HG02885 (cell line): Measurements from ENCODE around the gene AUH.

ENCODE experiments used
- ATAC-seq: cut with Tn5 transposase; IDR thresholded peaks from one replicate; pipeline ENCODE4 v1.9.1; 2021; ENCODE audit warnings: mild to moderate bottlenecking; ENCODE audit not compliant: unreplicated experiment, poor library complexity

Gene AUH

DNA sequence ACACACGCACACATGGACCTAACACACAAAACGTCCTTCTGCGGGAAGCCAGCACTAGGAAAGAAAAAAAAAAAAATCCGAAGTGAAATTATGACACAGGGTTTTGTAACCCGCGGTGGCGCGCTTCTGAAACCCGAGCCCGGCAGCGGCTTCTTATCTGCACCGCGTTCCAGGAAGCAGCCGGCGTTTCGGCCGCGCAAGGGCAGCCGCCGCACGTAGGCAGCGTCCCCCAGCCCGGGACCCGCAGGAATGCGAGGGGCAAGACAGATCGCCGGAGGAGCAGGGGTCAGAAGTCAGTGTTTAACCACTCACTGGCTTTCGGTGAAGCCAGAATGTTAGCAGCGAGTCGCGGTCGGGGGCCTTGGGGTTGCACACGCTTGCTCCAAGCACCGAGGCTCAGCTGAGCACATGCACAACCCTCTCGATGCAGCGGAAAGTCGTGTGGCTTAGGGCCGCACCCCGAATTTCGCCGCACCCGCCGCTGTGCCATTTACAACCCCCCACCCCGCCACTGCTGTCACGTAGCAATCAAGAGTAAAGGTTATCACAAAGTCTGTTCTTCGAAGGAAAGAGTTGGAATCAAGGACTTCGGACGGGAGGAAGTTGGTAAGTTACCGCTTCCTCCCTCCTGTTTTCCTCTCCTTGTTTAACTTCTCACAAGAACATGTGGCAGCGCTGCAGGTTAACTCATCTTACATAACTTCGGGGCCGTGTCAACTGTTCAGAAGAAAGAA is 167.9 kb downstream of the AUH start:
- peak; percentile 79 for ATAC-seq

DNA sequence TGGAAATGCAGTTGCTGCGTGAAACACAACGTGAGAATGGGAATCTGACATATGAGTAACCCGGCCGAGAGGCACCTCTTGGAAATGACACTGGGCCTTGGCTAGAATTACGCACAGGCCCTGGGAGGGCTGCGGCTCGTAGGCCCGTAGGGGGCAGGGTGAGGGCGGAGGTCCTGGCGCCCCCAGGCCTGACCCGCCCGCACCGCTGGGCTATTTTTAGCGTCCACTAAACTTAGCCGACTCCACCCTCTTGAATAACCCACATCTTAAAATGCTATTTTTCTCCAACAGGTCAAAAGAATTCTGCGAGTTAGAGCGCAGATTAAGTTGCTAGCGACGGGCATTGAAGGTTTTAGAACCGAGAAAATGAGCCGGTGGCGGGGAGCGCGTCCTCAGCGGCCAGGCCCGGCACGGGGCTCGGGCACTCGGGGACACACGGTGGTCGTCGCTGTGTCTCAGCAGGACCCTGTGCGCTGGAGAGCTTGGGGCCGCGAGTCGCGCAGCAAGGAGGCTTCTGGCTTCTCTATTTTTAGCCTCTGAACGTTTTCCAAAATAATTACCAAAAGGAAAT is 168.5 kb downstream of the AUH start:
- peak; percentile 30 for ATAC-seq

DNA sequence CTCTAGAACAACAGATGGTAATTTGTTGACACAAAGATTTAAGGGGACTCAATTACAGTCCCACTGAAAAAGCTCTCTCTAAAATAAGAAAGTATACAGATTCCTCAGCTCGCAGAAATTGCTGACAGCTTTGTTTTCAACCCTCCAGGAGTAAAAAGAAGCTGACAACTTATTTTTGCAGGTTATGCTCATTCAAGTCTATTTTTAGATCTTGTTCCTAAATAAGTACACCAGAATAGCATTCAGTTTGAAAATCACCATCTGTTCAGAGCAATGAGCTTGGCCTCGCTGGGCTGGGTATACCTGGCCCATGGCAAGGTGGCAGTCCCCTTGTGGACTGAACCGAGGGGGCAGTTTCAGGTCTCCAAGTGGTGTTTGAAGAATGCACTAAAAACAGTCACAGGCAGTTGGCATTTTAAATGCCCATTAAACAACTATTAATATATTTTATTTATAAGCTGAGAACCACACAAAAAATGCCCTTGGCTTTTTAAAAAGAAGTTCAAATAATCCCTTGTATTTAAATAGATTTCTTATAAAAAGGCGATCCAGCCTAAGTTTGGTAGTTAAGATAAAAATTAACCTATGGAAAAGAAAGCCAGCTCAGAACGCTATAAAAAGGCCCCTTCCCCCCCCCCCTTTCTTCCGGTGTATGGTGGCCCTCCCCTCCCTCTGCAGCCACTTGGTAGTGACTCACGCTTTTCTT is 169.2 kb downstream of the AUH start:
- ATAC-seq = no peak

DNA sequence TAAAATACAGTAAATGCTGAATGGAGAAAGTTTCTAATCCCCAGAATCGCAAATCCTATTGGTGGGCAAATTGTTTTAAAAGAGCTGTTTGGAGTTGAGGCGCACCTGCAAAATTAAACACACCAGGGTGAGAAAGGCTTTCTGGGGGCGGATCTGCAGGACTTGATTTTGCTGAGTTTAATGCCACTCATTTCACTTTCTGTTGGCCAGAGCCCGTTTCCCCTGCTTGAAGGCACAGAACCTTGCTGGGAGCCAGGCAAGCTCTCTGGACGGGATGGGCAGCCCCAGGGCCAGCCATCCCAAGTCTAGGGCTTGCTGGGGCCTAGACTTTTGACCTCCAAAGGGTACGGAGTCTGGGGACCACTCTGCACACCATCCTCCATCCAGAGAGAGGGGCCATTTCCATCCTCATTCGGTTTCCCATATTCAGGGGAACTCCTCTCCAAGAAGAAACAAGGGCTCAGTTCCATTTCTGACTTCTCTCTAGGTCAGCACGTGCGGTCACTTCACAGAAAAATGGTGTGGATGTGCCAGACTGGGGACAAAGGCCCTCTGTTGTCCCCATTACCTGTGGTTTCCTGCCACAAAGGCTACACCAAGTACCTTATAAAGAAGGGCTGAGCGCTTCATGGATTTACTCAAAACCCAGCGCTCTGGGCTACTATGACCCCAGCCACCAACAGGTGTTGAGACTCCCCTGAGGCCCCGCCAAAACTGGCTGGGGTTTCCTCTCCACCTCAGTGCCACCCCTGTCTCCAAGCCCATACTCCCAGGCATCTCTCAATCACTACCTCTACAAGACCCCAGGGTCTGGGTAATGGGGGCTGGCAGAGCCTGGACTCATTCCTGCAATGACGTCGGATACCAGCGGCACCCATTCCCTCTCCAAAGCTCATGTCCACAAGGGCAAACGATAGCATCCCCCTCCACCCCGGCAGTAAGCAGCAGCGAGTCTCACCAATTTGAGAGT is 170.0 kb downstream of the AUH start:
- ATAC-seq = no peak

DNA sequence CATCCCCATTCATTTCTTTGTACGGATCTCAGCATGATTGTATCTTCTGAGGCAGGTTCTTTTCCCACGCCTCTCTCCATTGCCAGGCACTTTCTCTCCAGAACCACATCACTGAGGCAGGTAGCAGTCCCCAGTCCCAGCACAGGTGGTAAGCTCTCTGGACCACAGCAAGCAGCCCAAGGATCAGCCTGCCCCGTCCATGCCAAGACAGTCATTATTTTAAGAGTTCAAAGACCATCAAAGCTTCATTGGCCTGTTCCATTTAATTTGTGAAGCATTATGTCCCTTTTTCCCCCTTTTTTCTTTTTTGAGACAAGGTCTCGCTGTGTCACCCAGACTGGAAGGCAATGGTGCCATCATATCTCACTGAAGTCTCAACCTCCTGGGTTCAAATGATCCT is 171.7 kb downstream of the AUH start:
- ATAC-seq = no peak

DNA sequence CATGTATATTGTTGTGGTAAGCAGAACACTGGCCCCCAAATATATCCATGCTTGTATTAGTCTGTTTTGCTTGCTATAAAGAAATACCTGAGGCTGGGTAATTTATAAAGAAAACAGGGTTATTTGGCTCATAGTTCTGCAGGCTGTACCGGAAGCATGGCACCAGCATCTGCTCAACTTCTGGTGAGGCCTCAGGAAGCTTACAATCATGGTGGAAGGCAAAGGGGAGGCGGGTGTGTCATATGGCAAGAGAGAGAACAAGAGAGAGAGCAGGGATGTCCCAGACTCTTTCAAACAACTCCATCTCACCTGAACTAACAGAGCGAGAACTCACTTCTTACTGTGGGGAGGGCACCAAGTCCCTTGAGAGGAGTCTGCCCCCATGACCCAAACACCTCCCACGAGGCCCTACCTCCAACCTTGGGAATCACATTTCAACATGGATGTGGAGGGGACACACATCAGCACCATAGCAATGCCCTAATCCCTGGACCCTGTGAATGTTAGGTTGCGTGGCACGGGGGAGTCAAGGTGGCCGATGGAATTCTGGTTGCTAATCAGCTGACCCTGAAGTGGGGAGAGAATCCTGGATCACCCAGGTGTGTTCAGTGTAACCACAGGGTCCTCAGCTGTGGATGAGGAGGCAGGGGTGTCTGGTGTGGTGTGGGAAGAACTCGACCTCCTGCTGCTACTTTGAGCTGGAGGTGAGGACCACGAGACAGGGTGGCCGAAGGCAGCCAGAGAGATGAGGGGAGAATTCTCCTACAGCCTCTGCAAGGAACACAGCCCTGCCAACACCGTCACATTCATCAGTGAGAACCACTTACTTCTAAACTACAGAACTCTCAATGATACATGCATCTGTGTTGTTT is 172.8 kb downstream of the AUH start:
- ATAC-seq = no peak

DNA sequence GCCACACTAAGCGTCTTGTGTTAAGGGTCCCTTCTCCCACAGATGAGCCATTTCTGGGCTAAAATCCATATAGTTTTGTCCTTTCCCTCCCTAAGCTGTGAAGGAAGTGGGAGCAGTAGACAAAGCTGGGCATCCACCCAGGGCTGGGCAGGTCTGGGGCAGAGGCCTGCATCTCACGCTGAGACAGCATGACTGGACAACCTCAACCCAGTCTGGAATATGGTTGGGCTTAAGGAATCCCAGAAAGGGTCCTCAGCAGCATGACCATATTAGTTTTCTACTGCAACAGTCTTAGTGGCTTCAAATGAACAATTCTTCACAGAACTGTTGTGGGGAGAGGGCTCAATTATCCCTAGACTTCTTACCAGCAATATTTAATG is 173.8 kb downstream of the AUH start:
- ATAC-seq = no peak

DNA sequence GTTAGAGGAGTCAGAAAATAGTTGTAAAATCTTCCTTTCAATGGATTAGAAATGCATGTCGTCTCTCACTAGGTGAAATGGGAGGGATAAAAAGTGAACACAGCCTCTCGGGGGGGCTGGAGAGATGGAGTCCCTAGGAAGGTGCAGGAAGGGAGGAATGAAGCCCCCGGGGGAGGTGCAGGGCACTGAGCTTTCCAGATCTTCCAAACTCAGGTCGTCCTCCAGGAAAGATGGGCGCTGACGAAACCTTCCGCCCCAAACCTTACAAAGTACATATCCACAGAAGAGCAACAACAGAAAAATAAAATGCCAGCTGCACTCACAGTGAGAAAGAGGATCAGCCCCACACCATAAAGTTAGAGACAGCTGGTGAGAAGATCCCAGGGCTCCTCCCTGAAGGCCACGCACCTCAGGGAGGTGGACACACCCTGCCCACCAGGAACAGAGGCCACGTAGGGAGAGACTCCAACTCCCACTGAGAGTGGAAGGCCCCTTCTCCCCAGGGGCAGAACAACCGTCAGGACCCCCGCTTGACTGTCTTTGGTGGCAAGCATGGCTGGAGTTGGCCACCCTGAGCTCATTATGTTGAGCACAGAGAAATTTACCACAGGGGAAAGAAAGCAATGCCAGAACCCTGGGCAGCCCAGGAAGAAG is 174.3 kb downstream of the AUH start:
- no peak for ATAC-seq

DNA sequence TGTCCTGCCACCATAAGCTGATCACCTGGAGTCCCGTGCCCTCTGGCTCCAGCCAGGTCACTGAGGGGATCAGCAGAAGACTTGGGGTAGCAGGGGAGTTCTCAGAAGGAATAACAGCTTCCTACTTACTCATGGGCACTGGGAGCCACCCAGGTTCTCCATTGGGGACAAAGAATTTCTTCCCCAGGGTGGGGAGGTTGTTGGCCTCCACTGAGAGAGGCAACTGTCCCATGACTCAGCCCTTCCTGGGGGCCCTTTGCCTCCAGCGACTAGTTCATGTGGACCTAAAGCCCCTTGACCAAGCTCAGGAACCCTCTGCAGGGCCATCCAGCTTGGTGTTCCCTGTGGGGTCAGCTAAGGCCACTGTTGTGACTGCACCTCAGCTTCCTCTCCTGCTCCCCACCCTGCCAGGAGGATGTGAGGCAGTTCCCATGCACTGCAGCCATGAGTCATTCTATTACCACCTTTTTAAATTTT is 175.0 kb downstream of the AUH start:
- ATAC-seq = no peak

DNA sequence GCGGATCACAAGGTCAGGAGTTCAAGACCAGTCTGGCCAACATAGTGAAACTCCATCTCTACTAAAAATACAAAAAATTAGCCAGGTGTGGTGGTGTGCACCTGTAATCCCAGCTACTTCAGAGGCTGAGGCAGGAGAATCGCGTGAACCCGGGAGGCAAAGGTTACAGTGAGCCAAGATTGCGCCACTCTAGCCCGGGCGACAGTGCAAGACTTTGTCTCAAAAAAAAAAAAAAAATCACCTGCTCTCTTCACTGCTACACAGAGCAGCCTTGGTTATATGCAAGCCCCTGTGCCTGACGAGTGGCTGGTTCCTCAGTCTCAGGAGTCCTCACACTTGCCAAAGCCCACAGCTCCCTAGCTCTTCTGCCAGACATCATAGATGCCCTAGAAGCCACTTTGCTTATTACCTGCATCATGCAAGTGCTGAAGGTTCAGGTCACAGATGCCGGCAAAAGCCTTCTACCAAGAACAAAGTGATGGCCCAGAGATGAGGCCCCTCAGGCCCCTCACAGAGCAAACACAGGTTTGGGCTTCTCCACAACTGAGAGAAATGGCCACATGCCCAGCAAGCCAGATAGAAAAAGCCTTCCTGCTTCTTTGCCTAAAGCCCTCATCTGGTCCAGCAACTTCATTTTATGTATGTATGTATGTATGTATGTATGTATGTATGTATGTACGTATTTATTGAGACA is 176.4 kb downstream of the AUH start:
- ATAC-seq = no peak

DNA sequence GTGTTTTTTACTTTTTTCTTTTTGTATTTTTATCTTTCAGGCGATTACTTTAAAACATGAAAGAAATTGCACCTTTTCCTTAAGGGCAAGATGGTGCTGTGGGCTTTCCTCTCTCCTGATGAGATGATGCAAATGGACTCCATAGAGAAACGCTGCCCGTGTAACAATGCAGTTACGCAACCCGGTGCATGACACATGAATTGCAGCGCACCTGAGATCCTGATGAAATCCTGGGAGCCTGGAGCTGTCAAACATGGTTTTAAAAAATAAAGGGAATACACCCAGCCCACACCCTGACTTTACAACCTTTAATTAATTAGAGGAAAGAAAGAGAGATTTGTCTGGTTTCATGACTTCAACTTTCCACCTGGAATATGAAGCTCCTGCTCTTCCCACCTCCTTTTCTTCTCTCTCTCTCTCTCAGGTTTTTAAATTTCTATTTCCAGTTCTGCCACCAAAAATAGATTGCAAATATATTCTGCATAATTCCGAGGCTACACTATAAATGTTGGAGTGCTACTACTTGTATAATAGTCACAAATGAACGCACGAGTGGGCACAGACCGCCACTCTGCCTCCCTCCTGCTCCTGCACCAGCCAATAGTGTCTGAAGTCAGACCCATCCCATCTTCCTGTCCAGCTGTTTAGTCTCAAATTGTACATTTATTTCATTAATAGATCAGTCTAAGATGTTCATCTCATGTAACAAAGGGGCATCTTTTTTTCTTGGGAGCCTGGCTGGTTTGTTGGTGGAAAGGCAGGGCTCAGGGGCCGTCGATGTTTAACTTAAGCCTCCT is 179.1 kb downstream of the AUH start:
- no peak for ATAC-seq

DNA sequence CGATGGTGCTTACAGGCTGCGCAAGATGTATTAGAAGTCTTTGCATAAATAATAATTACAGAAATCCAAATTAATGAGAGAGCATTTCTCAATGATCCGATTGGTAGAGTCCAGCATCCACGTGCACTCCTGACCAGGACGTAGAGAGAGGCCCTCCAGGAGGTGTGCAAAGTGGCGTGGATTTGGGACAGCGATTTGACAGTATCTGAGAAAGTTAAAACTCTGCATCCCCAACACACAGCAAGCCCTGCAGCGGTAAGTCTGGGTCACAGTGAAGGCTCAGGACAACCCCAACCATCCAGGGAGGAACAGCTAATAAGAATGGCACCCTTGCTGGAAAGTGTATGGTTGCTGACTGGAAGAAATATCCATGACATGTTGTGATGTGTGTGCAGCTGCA is 180.2 kb downstream of the AUH start:
- ATAC-seq = no peak

DNA sequence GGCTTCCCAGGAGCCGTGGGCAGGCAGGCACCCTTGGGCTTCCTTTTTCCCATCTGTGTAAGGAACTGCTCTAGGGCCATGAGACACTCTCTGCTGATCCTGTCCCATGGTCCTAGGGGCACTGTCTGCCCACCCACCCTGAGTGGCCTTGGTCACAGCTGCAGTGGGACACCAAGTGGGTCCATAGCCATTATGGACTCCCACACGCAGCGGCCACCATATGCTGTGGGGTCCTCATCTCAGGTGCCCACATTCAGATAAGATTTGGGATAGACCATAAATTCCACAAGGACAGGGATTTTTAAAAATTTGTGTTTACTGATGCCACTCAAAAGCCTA is 180.8 kb downstream of the AUH start:
- no peak for ATAC-seq

DNA sequence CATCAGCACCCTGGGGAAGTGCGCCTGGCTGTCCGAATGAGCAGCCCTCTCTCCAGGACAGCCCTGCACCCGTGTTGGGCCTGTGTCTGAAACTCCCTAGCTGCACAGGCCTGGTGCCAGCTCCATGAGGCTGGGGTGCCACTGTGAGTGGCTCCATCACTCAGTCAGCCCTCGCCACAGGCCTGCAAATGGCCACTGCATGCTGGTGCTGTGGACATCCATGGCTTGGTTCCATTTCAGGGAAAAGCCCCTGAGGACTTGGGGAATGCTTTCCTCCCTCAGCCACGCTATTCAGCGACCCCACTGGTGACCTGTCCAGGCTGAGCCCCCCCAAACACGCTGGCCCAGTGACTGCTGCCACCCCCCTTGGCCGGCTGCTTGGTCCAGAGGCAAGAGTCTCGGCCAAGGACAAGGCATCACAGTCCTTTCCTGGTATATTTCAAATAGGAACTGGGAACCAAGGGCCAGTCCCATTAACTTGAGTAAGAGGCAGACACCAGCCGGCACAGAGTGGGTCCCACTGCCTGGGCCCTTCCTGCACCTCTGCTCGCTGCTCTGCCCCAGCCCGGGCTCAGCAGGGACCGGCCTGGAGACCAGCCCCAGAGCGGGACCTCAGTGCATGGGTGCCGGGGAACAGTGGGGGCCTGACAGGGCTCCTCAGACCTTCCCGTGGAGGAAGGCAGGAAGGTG is 181.3 kb downstream of the AUH start:
- ATAC-seq = no peak

DNA sequence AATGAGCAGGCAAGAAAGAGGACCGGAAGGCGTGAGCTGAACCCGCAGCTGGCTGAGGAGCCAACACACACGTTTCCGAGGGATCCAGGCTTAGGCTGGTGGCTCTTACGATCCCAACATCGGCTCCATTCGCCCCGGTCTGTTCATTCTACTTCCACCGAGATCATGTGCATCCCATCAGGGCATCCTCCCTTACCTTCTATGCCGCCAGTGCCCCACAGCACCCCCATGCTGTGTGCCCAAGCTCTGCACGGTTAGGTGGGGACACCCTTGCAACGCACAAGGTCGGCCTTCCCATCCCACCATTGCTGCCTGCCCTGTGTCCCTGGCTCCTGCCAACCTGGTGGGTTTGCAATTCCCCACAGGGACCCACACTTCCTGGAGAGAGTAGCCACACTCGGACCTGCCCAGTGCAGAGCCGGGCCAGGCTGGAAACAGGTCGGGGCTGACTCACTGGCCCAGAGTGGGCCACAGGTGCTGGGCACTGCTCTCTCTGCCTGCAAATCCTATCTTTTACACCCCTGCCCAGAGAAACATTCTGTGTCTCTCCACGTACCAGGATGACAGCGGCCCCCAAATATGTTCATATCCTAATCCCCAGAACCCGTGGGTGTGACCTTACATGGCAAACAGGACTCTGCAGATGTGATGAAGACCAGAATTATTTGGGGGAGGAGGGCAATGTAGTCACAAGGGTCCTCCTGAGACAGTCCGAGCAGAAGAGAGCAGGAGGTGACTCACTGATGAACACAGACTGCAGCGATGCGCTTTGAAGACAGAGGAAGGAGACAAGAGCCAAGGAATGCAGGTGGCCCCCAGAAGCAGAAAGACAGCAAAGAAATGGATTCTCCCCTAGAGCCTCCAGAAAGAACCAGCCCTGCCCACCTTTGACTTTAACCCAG is 182.2 kb downstream of the AUH start:
- no peak for ATAC-seq
